Glutamatergic neuron (in vitro differentiated cells): ENCODE data around the gene USP13. TPM values are rescaled to one million over a fixed set of nuclear protein-coding genes. Genes with fewer than 3 reads are reported as not detected.
A peak's percentile ranks its signal among the peaks of the same experiment; 100 is the strongest.

Experiments
- DNase-seq: peaks from one replicate; pipeline ENCODE4 v3.0.0; 2022
- H3K27ac Mint-ChIP-seq: one replicate; pipeline ENCODE4 v1.8.0; 2020; ENCODE audit warnings: mild to moderate bottlenecking, mixed read lengths, inconsistent platforms; ENCODE audit not compliant: unreplicated experiment
- H3K27me3 Mint-ChIP-seq: one replicate; pipeline ENCODE4 v1.8.0; 2020; ENCODE audit warnings: mild to moderate bottlenecking, moderate library complexity, mixed read lengths, inconsistent platforms; ENCODE audit not compliant: unreplicated experiment
- H3K36me3 Mint-ChIP-seq: one replicate; pipeline ENCODE4 v1.8.0; 2020; ENCODE audit warnings: mild to moderate bottlenecking, mixed read lengths, inconsistent platforms; ENCODE audit not compliant: unreplicated experiment
- H3K4me1 Mint-ChIP-seq: one replicate; pipeline ENCODE4 v1.8.0; 2020; ENCODE audit warnings: mild to moderate bottlenecking, low read depth, mixed read lengths, inconsistent platforms; ENCODE audit not compliant: unreplicated experiment
- H3K4me3 Mint-ChIP-seq: one replicate; pipeline ENCODE4 v1.8.0; 2020; ENCODE audit warnings: mild to moderate bottlenecking, mixed read lengths, inconsistent platforms; ENCODE audit not compliant: unreplicated experiment
- H3K9me3 Mint-ChIP-seq: one replicate; pipeline ENCODE4 v1.8.0; 2020; ENCODE audit warnings: mild to moderate bottlenecking, moderate library complexity, mixed read lengths, inconsistent platforms; ENCODE audit not compliant: unreplicated experiment
- CTCF ChIP-seq: fragments of 200-600 bp; sonication (generic); IDR thresholded peaks from one replicate; pipeline ENCODE4 v1.5.0; 2021; ENCODE audit not compliant: partially characterized antibody, unreplicated experiment
- total RNA-seq: library from RNA; stranded (reverse); fragmentation: NEBNext Ultra II Directional; extraction: Animal tissue kit (Norgen Biotek cat#: 25700); gene quantifications from one replicate; pipeline ENCODE4 v1.2.1, GENCODE V29; 2021; ENCODE audit not compliant: unreplicated experiment

The USP13 gene
- total RNA-seq, 1 donor from 2014 or later = 28.5 TPM

GRCh38 chr3:179720196-179720595 lies 67.4 kb downstream of the USP13 start:
- Mint-ChIP-seq H3K4me3 (no peak overlapping the region), H3K27me3 (peaks cover 2% of the 10 kb centered on the region), H3K9me3 (no peaks in the 10 kb centered on the region), H3K27ac (no peak overlapping the region), H3K4me1 (peaks cover 16% of the 10 kb centered on the region), H3K36me3 (peaks cover 4% of the 10 kb centered on the region)
- no peak for DNase-seq
- TF ChIP-seq CTCF = no peak

- DNase-seq = no peak
- TF ChIP-seq CTCF = no peak
- Mint-ChIP-seq H3K4me1 (peaks cover 14% of the 10 kb centered on the region), H3K9me3 (no peaks in the 10 kb centered on the region), H3K4me3 (no peak overlapping the region), H3K27ac (no peak overlapping the region), H3K27me3 (no peaks in the 10 kb centered on the region), H3K36me3 (peaks cover 13% of the 10 kb centered on the region)
Observed at GRCh38 chr3:179723617-179724016, 70.8 kb downstream of the USP13 start.

GRCh38 chr3:179726075-179726699 lies 73.3 kb downstream of the USP13 start:
- Mint-ChIP-seq H3K36me3 (peaks cover 13% of the 10 kb centered on the region), H3K4me1 (peaks cover 2% of the 10 kb centered on the region), H3K27me3 (peaks cover 3% of the 10 kb centered on the region), H3K27ac (peak overlapping the region; percentile 7), H3K4me3 (no peak overlapping the region), H3K9me3 (peaks cover 3% of the 10 kb centered on the region)
- no peak for TF ChIP-seq CTCF
- no peak for DNase-seq

- Mint-ChIP-seq H3K4me3 (no peak overlapping the region), H3K27me3 (peaks cover 3% of the 10 kb centered on the region), H3K36me3 (peaks cover 9% of the 10 kb centered on the region), H3K27ac (no peak overlapping the region), H3K9me3 (peaks cover 3% of the 10 kb centered on the region), H3K4me1 (peaks cover 14% of the 10 kb centered on the region)
- DNase-seq = no peak
- no peak for TF ChIP-seq CTCF
Observed at GRCh38 chr3:179729086-179729485, 76.2 kb downstream of the USP13 start.

GRCh38 chr3:179729981-179730380 lies 77.1 kb downstream of the USP13 start:
- Mint-ChIP-seq H3K27ac (no peak overlapping the region), H3K4me3 (no peak overlapping the region), H3K27me3 (peaks cover 3% of the 10 kb centered on the region), H3K4me1 (peaks cover 20% of the 10 kb centered on the region), H3K9me3 (peaks cover 3% of the 10 kb centered on the region), H3K36me3 (peaks cover 9% of the 10 kb centered on the region)
- TF ChIP-seq CTCF = no peak
- no peak for DNase-seq
